Measurements from ENCODE around the gene NAALADL2.

- TF ChIP-seq, protein P1, sequence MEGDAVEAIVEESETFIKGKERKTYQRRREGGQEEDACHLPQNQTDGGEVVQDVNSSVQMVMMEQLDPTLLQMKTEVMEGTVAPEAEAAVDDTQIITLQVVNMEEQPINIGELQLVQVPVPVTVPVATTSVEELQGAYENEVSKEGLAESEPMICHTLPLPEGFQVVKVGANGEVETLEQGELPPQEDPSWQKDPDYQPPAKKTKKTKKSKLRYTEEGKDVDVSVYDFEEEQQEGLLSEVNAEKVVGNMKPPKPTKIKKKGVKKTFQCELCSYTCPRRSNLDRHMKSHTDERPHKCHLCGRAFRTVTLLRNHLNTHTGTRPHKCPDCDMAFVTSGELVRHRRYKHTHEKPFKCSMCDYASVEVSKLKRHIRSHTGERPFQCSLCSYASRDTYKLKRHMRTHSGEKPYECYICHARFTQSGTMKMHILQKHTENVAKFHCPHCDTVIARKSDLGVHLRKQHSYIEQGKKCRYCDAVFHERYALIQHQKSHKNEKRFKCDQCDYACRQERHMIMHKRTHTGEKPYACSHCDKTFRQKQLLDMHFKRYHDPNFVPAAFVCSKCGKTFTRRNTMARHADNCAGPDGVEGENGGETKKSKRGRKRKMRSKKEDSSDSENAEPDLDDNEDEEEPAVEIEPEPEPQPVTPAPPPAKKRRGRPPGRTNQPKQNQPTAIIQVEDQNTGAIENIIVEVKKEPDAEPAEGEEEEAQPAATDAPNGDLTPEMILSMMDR (IDR thresholded peaks at IDR 0.05; ENCODE audit: insufficient read depth, low read length, poor library complexity, severe bottlenecking): no peak
- no peak for TF ChIP-seq EZH2phosphoT487 (conservative IDR thresholded peaks at IDR 0.05; ENCODE audit: low read length)
Observed at GRCh38 chr3:175207361-175207760, 348.2 kb downstream of the NAALADL2 start.
